Esophagus squamous epithelium (tissue), 5 donors: ENCODE results near the gene MALT1. TPM values are rescaled to one million over a fixed set of nuclear protein-coding genes. Genes with fewer than 3 reads are reported as not detected.

ENCODE experiments used
- DNase-seq: peaks from one replicate; lab custom pipeline; 2025; lab: John Stamatoyannopoulos, UW
- H3K27ac ChIP-seq, 4 donors: fragments of 200-600 bp; sonication (generic); one replicate each; pipeline ENCODE4 v1.5.1; 2016 to 2019; ENCODE audit warnings: mild to moderate bottlenecking in 1 of 4
- H3K27me3 ChIP-seq, 4 donors: fragments of 200-600 bp; sonication (generic); 1 replicate in 3 of 4; 2 replicates in 1 of 4; pipeline versions ENCODE4 v1.5.1 to v1.6.0; 2017 to 2021; ENCODE audit warnings: antibody characterized with exemption in 1 of 4
- H3K36me3 ChIP-seq, 3 donors: fragments of 200-600 bp; sonication (generic); one replicate each; pipeline ENCODE4 v1.5.1; 2016 to 2019
- H3K4me1 ChIP-seq, 3 donors: fragments of 200-600 bp; sonication (generic); one replicate each; pipeline ENCODE4 v1.5.1; 2017 to 2019
- H3K4me3 ChIP-seq, 4 donors: fragments of 200-600 bp; sonication (generic); 1 replicate in 3 of 4; 2 replicates in 1 of 4; pipeline ENCODE4 v1.5.1; 2016 to 2019; ENCODE audit warnings: mild to moderate bottlenecking in 2 of 4, moderate library complexity in 1 of 4
- H3K9me3 ChIP-seq, 3 donors: fragments of 200-600 bp; sonication (generic); one replicate each; pipeline ENCODE4 v1.5.1; 2016 to 2019
- CTCF ChIP-seq, 6 experiments: fragments of 450-650 bp in 4 of 6; fragments of 200-600 bp in 2 of 6; sonication (generic) in 2 of 6; IDR thresholded peaks; one replicate each; pipeline ENCODE4 v1.5.1; 2016 to 2019; ENCODE audit warnings: antibody characterized with exemption in 6 of 6, mild to moderate bottlenecking in 4 of 6, moderate library complexity in 4 of 6
- POLR2A ChIP-seq, 4 donors: fragments of 450-650 bp; IDR thresholded peaks; one replicate each; pipeline ENCODE4 v1.6.1; 2017; ENCODE audit warnings: antibody characterized with exemption in 4 of 4, mild to moderate bottlenecking in 4 of 4, moderate library complexity in 3 of 4
- WGBS, 2 donors: methylation state at CpG; one replicate each; pipeline ENCODE4 v1.1.5; 2018; 5-methylcytosine and 5-hydroxymethylcytosine counted together
- intact Hi-C: fragments of 100-400 bp; cut with DNase I; formaldehyde crosslinking; loops from one replicate; pipeline ENCODE4 v1.15.0; 2022
- total RNA-seq, 4 donors: library from RNA; depleted of rRNA; stranded (reverse); fragments of >200 nt; gene quantifications; one replicate each; pipeline ENCODE4 v1.1.0, GENCODE V29; 2016
- donor health status: DM: yes; HTN: yes; CAD: no.

The MALT1 gene
- total RNA-seq, 4 donors from 2014 or later, result 25.2 to 48.6 (median 30.7) TPM

- intact Hi-C loops, result loop anchor here (10.0 kb wide), 1 partner anchor 67 kb away; no protein-coding TSS in a partner anchor
- no peak overlapping the region for H3K27ac ChIP-seq
- H3K9me3 ChIP-seq, result no peaks in the 10 kb centered on the region
Observed at GRCh38 chr18:58787536-58788149, 116.4 kb downstream of the MALT1 start.

DNA sequence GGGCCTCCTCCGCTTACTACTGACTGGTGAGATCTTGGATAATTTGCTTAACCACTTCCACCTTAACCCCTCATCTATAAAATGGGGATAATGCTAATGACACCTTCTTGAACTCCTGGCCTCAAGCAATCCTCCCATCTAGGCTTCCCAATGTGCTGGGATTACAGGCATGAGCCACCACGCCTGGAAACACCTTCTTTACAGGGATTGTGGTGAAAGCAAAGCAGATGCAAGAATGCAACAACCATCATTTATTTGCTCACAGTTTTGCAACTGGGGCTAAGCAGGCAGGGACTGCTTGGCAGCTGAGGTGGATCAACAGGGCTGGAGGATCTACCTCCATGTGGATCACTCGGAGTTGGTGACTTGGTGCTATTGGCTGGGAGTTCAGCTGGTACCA lies 117.2 kb downstream of the MALT1 start:
- H3K9me3 ChIP-seq, result no peaks in the 10 kb centered on the region
- TF ChIP-seq POLR2A (IDR thresholded peaks at IDR 0.05) (no peak), CTCF (IDR thresholded peaks at IDR 0.05) (no peak)
- no peak for DNase-seq
- H3K36me3 ChIP-seq, result no peaks in the 10 kb centered on the region
- no peaks in the 10 kb centered on the region for H3K27me3 ChIP-seq
- peaks cover 18 to 56% (median 24%) of the 10 kb centered on the region in 3 donors for H3K4me1 ChIP-seq
- H3K27ac ChIP-seq, result peak overlapping the region; percentile 39 to 74 (median 57)
- intact Hi-C loops, result loop anchor here (10.0 kb wide), 1 partner anchor 66 kb away; no protein-coding TSS in a partner anchor
- no peak overlapping the region for H3K4me3 ChIP-seq
- 66% methylated on average over 2 to 3 of the region's 3 CpGs for WGBS, 2 donors

More at GRCh38 chr18:58787536-58788149, 116.4 kb downstream of the MALT1 start:
- H3K27me3 ChIP-seq, result no peaks in the 10 kb centered on the region
- H3K4me3 ChIP-seq, result no peak overlapping the region
- peaks cover 18 to 50% (median 24%) of the 10 kb centered on the region in 3 donors for H3K4me1 ChIP-seq
- no peak for DNase-seq
- H3K36me3 ChIP-seq, result no peaks in the 10 kb centered on the region
- 82% methylated on average over 14 of the region's 14 CpGs for WGBS, 2 donors
- TF ChIP-seq CTCF (IDR thresholded peaks at IDR 0.05) (no peak), POLR2A (IDR thresholded peaks at IDR 0.05) (no peak)

DNA sequence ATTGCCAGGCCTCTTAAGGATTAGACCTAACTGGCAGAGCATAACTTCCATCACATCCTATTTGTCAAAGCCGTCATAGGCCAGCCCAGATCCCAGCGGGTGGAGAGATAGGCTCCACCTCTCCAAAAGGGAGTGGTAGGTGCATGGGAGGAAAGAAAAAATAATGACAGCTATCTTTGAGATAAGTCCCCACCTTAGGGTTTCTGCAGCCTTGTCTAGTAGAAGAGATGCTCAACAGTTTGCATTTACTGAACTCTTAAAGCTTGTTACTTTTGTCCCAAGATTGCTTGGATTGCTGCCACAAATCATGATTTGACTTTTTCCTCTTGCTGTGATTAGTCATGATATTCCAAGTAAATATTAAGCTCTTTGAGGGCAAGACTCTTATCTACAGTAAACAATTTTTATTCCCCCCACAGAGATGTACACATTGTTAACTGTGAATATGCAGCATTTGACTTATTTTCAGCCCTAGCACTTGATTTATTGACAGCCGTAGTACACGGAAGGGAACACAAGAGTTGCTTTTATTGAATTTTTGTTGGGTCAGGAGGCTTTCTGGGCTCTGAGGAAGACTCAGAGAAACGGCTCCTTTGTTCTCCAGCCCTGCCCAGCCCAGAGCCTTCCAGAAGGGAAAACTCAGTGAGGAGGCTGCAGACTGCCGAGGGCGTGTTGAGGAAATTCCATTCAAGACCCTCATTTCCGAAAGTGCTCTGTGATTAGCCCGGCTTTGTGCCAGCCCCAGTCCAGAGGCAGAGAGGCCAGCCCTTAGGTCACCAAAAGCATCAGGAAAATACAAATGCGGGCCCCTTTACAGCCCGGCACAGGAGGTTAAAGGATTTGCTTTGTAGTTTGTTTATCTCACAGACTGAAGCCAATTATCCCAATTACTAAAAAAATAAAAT lies 118.0 kb downstream of the MALT1 start:
- Histone ChIP-seq H3K4me3 (no peak overlapping the region), H3K27me3 (no peaks in the 10 kb centered on the region), H3K9me3 (no peaks in the 10 kb centered on the region), H3K36me3 (no peaks in the 10 kb centered on the region), H3K4me1 (peaks cover 18 to 60% (median 24%) of the 10 kb centered on the region in 3 donors), H3K27ac (peak overlapping the region; percentile 39 to 74 (median 57))
- intact Hi-C loops, result loop anchor here (10.0 kb wide), 1 partner anchor 66 kb away; no protein-coding TSS in a partner anchor
- WGBS, 2 donors, result 54% methylated on average over 10 to 11 of the region's 11 CpGs
- no peak for TF ChIP-seq POLR2A (IDR thresholded peaks at IDR 0.05)
- TF ChIP-seq CTCF (IDR thresholded peaks at IDR 0.05), result no peak
- DNase-seq, result no peak

GRCh38 chr18:58789876-58790240 lies 118.6 kb downstream of the MALT1 start:
- Histone ChIP-seq H3K27ac (peak overlapping the region; percentile 5 to 74 (median 49)), H3K4me3 (no peak overlapping the region), H3K4me1 (peaks cover 13 to 54% (median 24%) of the 10 kb centered on the region in 3 donors), H3K27me3 (no peaks in the 10 kb centered on the region), H3K36me3 (no peaks in the 10 kb centered on the region), H3K9me3 (no peaks in the 10 kb centered on the region)
- WGBS, 2 donors, result 69 to 89% methylated on average over 2 to 5 of the region's 5 CpGs
- no peak for DNase-seq
- TF ChIP-seq CTCF (IDR thresholded peaks at IDR 0.05) (no peak), POLR2A (IDR thresholded peaks at IDR 0.05) (no peak)
- intact Hi-C loops, result loop anchor here (10.0 kb wide), 1 partner anchor 65 kb away; no protein-coding TSS in a partner anchor
